Activated CD4-positive, alpha-beta T cell treated with anti-CD3 and anti-CD28 coated beads for 36 hours (primary cell): ENCODE results near the gene RPL11. TPM values are rescaled to one million over a fixed set of nuclear protein-coding genes. Genes with fewer than 3 reads are reported as not detected.
"Not testable (repeated sequence)": the region's sequence is repeated elsewhere in the genome, so short reads cannot be mapped to it uniquely, and the experiment has no call there.

ENCODE experiments used
- ATAC-seq: fragments of 200-7000 bp; cut with Tn5 transposase; one replicate; pipeline ENCODE4 v1.10.0; 2021; ENCODE audit warnings: mild to moderate bottlenecking, moderate library complexity
- CTCF ChIA-PET: fragments of 350-600 bp; sonication (Branson Sonifier 250); formaldehyde crosslinking; loops from one replicate; lab custom pipeline; 2021; ENCODE audit warnings: antibody characterized with exemption; lab: Charles Lee
- POLR2A ChIA-PET: fragments of 350-600 bp; sonication (Branson Sonifier 250); formaldehyde crosslinking; loops from one replicate; lab custom pipeline; 2021; ENCODE audit warnings: antibody characterized with exemption, inconsistent platforms; lab: Charles Lee
- DNase-seq: peaks from one replicate; pipeline ENCODE4 v3.0.0-alpha.2; 2020
- H3K27ac Mint-ChIP-seq: one replicate; pipeline ENCODE4 v1.8.0; 2021; ENCODE audit warnings: mixed read lengths
- H3K27me3 Mint-ChIP-seq: one replicate; pipeline ENCODE4 v1.8.0; 2021; ENCODE audit warnings: mixed read lengths
- H3K36me3 Mint-ChIP-seq: one replicate; pipeline ENCODE4 v1.8.0; 2021; ENCODE audit warnings: low read depth, mixed read lengths
- H3K4me1 Mint-ChIP-seq: one replicate; pipeline ENCODE4 v1.8.0; 2021; ENCODE audit warnings: mixed read lengths
- H3K4me3 Mint-ChIP-seq: one replicate; pipeline ENCODE4 v1.8.0; 2021; ENCODE audit warnings: mild to moderate bottlenecking, moderate library complexity, mixed read lengths
- H3K9me3 Mint-ChIP-seq: one replicate; pipeline ENCODE4 v1.8.0; 2021; ENCODE audit warnings: low read depth, mixed read lengths
- intact Hi-C, 2 experiments: fragments of 100-400 bp; cut with DNase I in 1 of 2; cut with micrococcal nuclease in 1 of 2; formaldehyde crosslinking; loops; one replicate each; pipeline versions ENCODE4 v1.14.2 to v1.15.1; 2022 to 2024; cut with DNase I, micrococcal nuclease
- total RNA-seq, 2 experiments: library from RNA; stranded (reverse); gene quantifications; one replicate each; pipeline ENCODE4 v1.2.3, GENCODE V29; 2021

The RPL11 gene
- 1,000 to 10,000 TPM; 1,003 to 1,481 TPM for total RNA-seq

GRCh38 chr1:23691499-23692307 is at the start of gene RPL11:
Gene RPL11, plus strand, starts transcription at chr1:23691806. Its CDS starts 18 bp downstream, at chr1:23691824.
- DNase-seq, result peak; percentile 93
- no peaks in the 10 kb centered on the region for H3K9me3 Mint-ChIP-seq
- H3K27me3 Mint-ChIP-seq, result peaks cover under 1% of the 10 kb centered on the region
- ChIA-PET CTCF (interaction anchor here (0.6 to 2.9 kb wide), 28 partner anchors 8 to 372 kb away, joined by 3 to 23 read pairs (median 4); partner anchors contain the start of genes ELOA and LYPLA2), POLR2A (interaction anchor here (0.6 to 2.1 kb wide), 17 partner anchors 8 to 1666 kb away, joined by 3 to 15 read pairs (median 4); partner anchors contain the start of genes ASAP3, ELOA and HNRNPR)
- peaks cover 43% of the 10 kb centered on the region for H3K4me1 Mint-ChIP-seq
- peak; percentile 98 for ATAC-seq
- intact Hi-C loops, result loop anchor here (1.0 to 10.0 kb wide), 12 partner anchors 52 to 523 kb away; partner anchors contain the start of genes E2F2 (in 1 of the 2), ELOA (in 1 of the 2), FUCA1 (in 1 of the 2) and GALE (in 1 of the 2)
- peak within 1 kb of the TSS; percentile 98 for H3K27ac Mint-ChIP-seq
- H3K4me3 Mint-ChIP-seq, result peak within 1 kb of the TSS; percentile 97
- H3K36me3 Mint-ChIP-seq, result peaks cover 49% of the 10 kb centered on the region

- POLR2A ChIA-PET, result no interaction called here
- H3K27ac Mint-ChIP-seq, result no peak overlapping the region
Observed at GRCh38 chr1:23643736-23644554, 47.7 kb upstream of the RPL11 start.

GRCh38 chr1:23644555-23644866 is 47.1 kb upstream of the RPL11 start:
- no peak for DNase-seq
- no peaks in the 10 kb centered on the region for H3K27me3 Mint-ChIP-seq
- no peaks in the 10 kb centered on the region for H3K36me3 Mint-ChIP-seq
- H3K4me3 Mint-ChIP-seq, result no peak overlapping the region
- H3K27ac Mint-ChIP-seq, result no peak overlapping the region
- no peaks in the 10 kb centered on the region for H3K9me3 Mint-ChIP-seq
- no peak for ATAC-seq
- H3K4me1 Mint-ChIP-seq, result no peaks in the 10 kb centered on the region
- intact Hi-C loops, result no loop called here
- ChIA-PET POLR2A (no interaction called here), CTCF (interaction anchor here (0.7 to 3.8 kb wide), 9 partner anchors 9 to 148 kb away, joined by 3 to 21 read pairs (median 4); no protein-coding TSS in a partner anchor)

More at GRCh38 chr1:23643736-23644554, 47.7 kb upstream of the RPL11 start:
- no peaks in the 10 kb centered on the region for H3K36me3 Mint-ChIP-seq
- no peaks in the 10 kb centered on the region for H3K9me3 Mint-ChIP-seq
- H3K4me3 Mint-ChIP-seq, result no peak overlapping the region
- no peaks in the 10 kb centered on the region for H3K4me1 Mint-ChIP-seq
- H3K27me3 Mint-ChIP-seq, result no peaks in the 10 kb centered on the region
- ATAC-seq (no peak), DNase-seq (no peak)
- CTCF ChIA-PET, result interaction anchor here (0.5 to 3.8 kb wide), 10 partner anchors 9 to 147 kb away, joined by 3 to 21 read pairs (median 4); no protein-coding TSS in a partner anchor
- intact Hi-C loops, result no loop called here

GRCh38 chr1:23645338-23645737 is 46.3 kb upstream of the RPL11 start:
- H3K4me1 Mint-ChIP-seq, result no peaks in the 10 kb centered on the region
- CTCF ChIA-PET, result interaction anchor here (1.1 to 3.8 kb wide), 6 partner anchors 10 to 148 kb away, joined by 4 to 21 read pairs (median 5); no protein-coding TSS in a partner anchor

GRCh38 chr1:23646091-23646490 is 45.5 kb upstream of the RPL11 start:
- DNase-seq (no peak), ATAC-seq (no peak)
- intact Hi-C loops, result no loop called here
- no peak overlapping the region for H3K27ac Mint-ChIP-seq
- POLR2A ChIA-PET, result no interaction called here
- H3K4me3 Mint-ChIP-seq, result no peak overlapping the region
- H3K36me3 Mint-ChIP-seq, result no peaks in the 10 kb centered on the region
- CTCF ChIA-PET, result interaction anchor here (0.5 to 3.8 kb wide), 5 partner anchors 9 to 115 kb away, joined by 3 to 21 read pairs (median 5); partner anchors contain the start of gene E2F2
- H3K9me3 Mint-ChIP-seq, result no peaks in the 10 kb centered on the region
- H3K4me1 Mint-ChIP-seq, result no peaks in the 10 kb centered on the region
- H3K27me3 Mint-ChIP-seq, result no peaks in the 10 kb centered on the region

More at GRCh38 chr1:23645338-23645737, 46.3 kb upstream of the RPL11 start:
- POLR2A ChIA-PET, result no interaction called here
- no peaks in the 10 kb centered on the region for H3K9me3 Mint-ChIP-seq
- ATAC-seq, result no peak
- no peak for DNase-seq
- intact Hi-C loops, result no loop called here
- no peaks in the 10 kb centered on the region for H3K36me3 Mint-ChIP-seq
- no peak overlapping the region for H3K27ac Mint-ChIP-seq
- no peak overlapping the region for H3K4me3 Mint-ChIP-seq
- no peaks in the 10 kb centered on the region for H3K27me3 Mint-ChIP-seq

DNA sequence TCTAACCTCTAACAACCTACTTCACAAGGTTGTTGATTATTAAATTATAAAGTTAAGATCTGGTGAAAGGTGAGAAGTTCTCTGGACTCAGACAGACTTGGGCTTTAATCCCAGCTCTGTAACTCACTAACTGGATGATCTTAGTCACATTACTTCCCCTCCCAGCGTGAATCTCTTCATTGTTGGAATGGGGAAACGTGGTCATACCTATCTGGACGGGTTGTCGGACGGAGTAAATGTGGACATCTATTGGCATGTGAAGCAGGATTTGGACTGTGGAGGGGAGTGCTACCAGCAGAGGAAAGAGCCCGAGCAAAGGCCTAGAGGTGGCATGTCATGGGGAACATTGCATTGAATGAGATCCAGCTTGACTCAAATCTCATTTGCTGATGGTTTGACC is 45.1 kb upstream of the RPL11 start:
- Mint-ChIP-seq H3K9me3 (no peaks in the 10 kb centered on the region), H3K36me3 (no peaks in the 10 kb centered on the region), H3K4me1 (no peaks in the 10 kb centered on the region), H3K4me3 (no peak overlapping the region), H3K27me3 (no peaks in the 10 kb centered on the region), H3K27ac (no peak overlapping the region)
- ChIA-PET POLR2A (no interaction called here), CTCF (interaction anchor here (0.7 to 3.8 kb wide), 3 partner anchors 9 to 85 kb away, joined by 3 to 21 read pairs (median 5); no protein-coding TSS in a partner anchor)
- intact Hi-C loops, result no loop called here
- no peak for DNase-seq
- ATAC-seq, result no peak

- no peaks in the 10 kb centered on the region for H3K27me3 Mint-ChIP-seq
- POLR2A ChIA-PET, result no interaction called here
- CTCF ChIA-PET, result interaction anchor here (0.6 kb wide), 1 partner anchor 120 kb away, joined by 3 read pairs; no protein-coding TSS in a partner anchor
- H3K9me3 Mint-ChIP-seq, result no peaks in the 10 kb centered on the region
- H3K4me1 Mint-ChIP-seq, result no peaks in the 10 kb centered on the region
- no peak overlapping the region for H3K27ac Mint-ChIP-seq
- ATAC-seq, result no peak
- intact Hi-C loops, result no loop called here
- H3K36me3 Mint-ChIP-seq, result no peaks in the 10 kb centered on the region
- DNase-seq, result no peak
- H3K4me3 Mint-ChIP-seq, result no peak overlapping the region
Observed at GRCh38 chr1:23648576-23648975, 43.0 kb upstream of the RPL11 start.

- ATAC-seq, H3K9me3 Mint-ChIP-seq, POLR2A ChIA-PET, H3K36me3 Mint-ChIP-seq, H3K4me3 Mint-ChIP-seq, DNase-seq, H3K27ac Mint-ChIP-seq, H3K27me3 Mint-ChIP-seq, intact Hi-C loops, H3K4me1 Mint-ChIP-seq: not testable (repeated sequence)
- CTCF ChIA-PET, result interaction anchor here (1.5 to 1.8 kb wide), 2 partner anchors 12 to 15 kb away, joined by 4 to 5 read pairs; no protein-coding TSS in a partner anchor
Observed at GRCh38 chr1:23649157-23649556, 42.4 kb upstream of the RPL11 start.

GRCh38 chr1:23650344-23650990 is 41.1 kb upstream of the RPL11 start:
- Mint-ChIP-seq H3K4me1 (no peaks in the 10 kb centered on the region), H3K36me3 (no peaks in the 10 kb centered on the region), H3K27me3 (no peaks in the 10 kb centered on the region), H3K27ac (no peak overlapping the region), H3K9me3 (no peaks in the 10 kb centered on the region), H3K4me3 (no peak overlapping the region)
- no peak for DNase-seq
- CTCF ChIA-PET, result interaction anchor here (0.7 to 2.1 kb wide), 6 partner anchors 10 to 106 kb away, joined by 3 to 8 read pairs (median 4); no protein-coding TSS in a partner anchor
- no peak for ATAC-seq
- intact Hi-C loops, result no loop called here
- POLR2A ChIA-PET, result no interaction called here

DNA sequence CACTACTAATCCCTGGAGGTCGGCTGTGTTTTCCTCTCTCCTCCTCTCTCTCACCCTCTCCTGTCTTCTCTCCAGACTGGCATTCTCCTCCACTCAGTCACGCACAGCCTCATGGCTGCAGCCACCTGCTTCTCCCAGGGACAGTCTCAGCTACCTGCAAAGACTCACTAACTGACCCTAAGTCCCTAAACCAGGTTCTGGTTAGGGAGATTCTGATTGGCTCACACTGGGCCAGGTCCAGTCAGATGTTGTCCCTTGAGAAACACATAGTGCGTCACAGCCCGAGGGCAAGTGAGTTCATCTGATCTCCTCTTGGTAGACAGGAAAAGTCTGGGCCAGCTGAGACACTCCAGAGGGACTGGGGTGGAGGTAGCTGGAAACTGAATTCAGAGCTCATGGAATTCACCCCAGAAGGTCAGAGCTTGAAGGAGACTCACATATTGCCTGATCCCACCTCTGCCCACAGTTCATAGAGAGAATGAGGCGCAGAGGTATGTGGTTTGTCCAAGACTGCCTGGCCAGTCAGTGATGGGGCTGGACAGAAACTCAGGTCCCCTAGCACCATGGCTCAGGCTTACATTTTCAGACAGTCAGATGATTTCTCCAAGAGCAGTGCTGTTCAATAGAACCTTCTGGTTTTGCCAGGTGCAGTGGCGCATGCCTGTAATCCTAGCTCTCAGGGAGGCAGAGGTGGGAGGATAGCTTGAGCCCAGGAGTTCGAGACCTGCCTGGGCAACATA is 40.4 kb upstream of the RPL11 start:
- POLR2A ChIA-PET, result interaction anchor here (0.7 kb wide), 1 partner anchor 283 kb away, joined by 3 read pairs; no protein-coding TSS in a partner anchor
- H3K4me3 Mint-ChIP-seq, result no peak overlapping the region
- no peaks in the 10 kb centered on the region for H3K27me3 Mint-ChIP-seq
- H3K27ac Mint-ChIP-seq, result no peak overlapping the region
- CTCF ChIA-PET, result interaction anchor here (0.7 to 2.1 kb wide), 5 partner anchors 10 to 1590 kb away, joined by 3 to 8 read pairs (median 4); no protein-coding TSS in a partner anchor
- no peaks in the 10 kb centered on the region for H3K4me1 Mint-ChIP-seq
- H3K9me3 Mint-ChIP-seq, result no peaks in the 10 kb centered on the region
- ATAC-seq, result no peak
- no peak for DNase-seq
- intact Hi-C loops, result no loop called here
- H3K36me3 Mint-ChIP-seq, result no peaks in the 10 kb centered on the region
